Body of pancreas (tissue), 4 donors: ENCODE results near the gene TBCEL. TPM values are rescaled to one million over a fixed set of nuclear protein-coding genes. Genes with fewer than 3 reads are reported as not detected.

ENCODE experiments used
- ATAC-seq: fragments of 150-250 bp; one replicate; pipeline ENCODE4 v1.9.1; 2016
- DNase-seq, 4 donors: peaks; one replicate each; pipeline ENCODE4 v3.0.0-alpha.2; 2019
- H3K27ac ChIP-seq, 4 donors: fragments of 200-600 bp; sonication (generic); 1 replicate in 3 of 4; 2 replicates in 1 of 4; pipeline versions ENCODE4 v1.5.1 to v1.6.1; 2016 to 2019; ENCODE audit warnings: mild to moderate bottlenecking in 1 of 4, mixed read lengths in 1 of 4, moderate library complexity in 1 of 4
- H3K27me3 ChIP-seq, 2 donors: fragments of 200-600 bp; sonication (generic); one replicate each; pipeline ENCODE4 v1.6.0; 2016; ENCODE audit warnings: mild to moderate bottlenecking in 1 of 2
- H3K36me3 ChIP-seq, 2 donors: fragments of 200-600 bp; sonication (generic); replicated peaks in 1 of 2; 2 replicates each; pipeline ENCODE4 v1.5.1; 2016; ENCODE audit warnings: low read depth in 2 of 2; ENCODE audit not compliant: insufficient read depth in 1 of 2
- H3K4me1 ChIP-seq: fragments of 200-600 bp; sonication (generic); one replicate; pipeline ENCODE4 v1.6.0; 2016
- H3K4me3 ChIP-seq, 2 donors: fragments of 200-600 bp; sonication (generic); 1 replicate in 1 of 2; 2 replicates in 1 of 2; pipeline ENCODE4 v1.5.1; 2016 to 2019
- H3K9me3 ChIP-seq, 3 donors: fragments of 200-600 bp; sonication (generic); 1 replicate in 2 of 3; 2 replicates in 1 of 3; pipeline ENCODE4 v1.5.1; 2016
- CTCF ChIP-seq, 7 experiments: fragments of 450-650 bp in 4 of 7; fragments of 200-600 bp in 3 of 7; sonication (generic) in 3 of 7; IDR thresholded peaks; one replicate each; pipeline ENCODE4 v1.5.1; 2016 to 2019; ENCODE audit warnings: antibody characterized with exemption in 7 of 7
- POLR2A ChIP-seq, 3 donors: fragments of 450-650 bp; IDR thresholded peaks; one replicate each; pipeline ENCODE4 v1.6.1; 2016; ENCODE audit warnings: antibody characterized with exemption in 3 of 3, mild to moderate bottlenecking in 2 of 3
- WGBS, 2 donors: methylation state at CpG; one replicate each; pipeline ENCODE4 v1.1.5; 2017; 5-methylcytosine and 5-hydroxymethylcytosine counted together
- intact Hi-C: fragments of 100-400 bp; cut with DNase I; formaldehyde crosslinking; loops from one replicate; pipeline ENCODE4 v1.15.1; 2023
- total RNA-seq, 2 donors: library from RNA; depleted of rRNA; stranded (reverse); fragments of >200 nt; gene quantifications; one replicate each; pipeline ENCODE4 v1.1.0, GENCODE V29; 2016

The TBCEL gene
- total RNA-seq, 2 donors from 2014 or later: 5.9 to 14.8 TPM

GRCh38 chr11:121095561-121095960 is 71.7 kb downstream of the TBCEL start:
- Histone ChIP-seq H3K4me1 (no peaks in the 10 kb centered on the region), H3K27me3 (no peaks in the 10 kb centered on the region), H3K27ac (no peak overlapping the region), H3K9me3 (no peaks in the 10 kb centered on the region), H3K4me3 (no peak overlapping the region), H3K36me3 (no peaks in the 10 kb centered on the region)
- WGBS, 2 donors: 78 to 96% methylated on average over 1 of the region's 1 CpG
- intact Hi-C loops: no loop called here
- DNase-seq (no peak), ATAC-seq (no peak)
- TF ChIP-seq POLR2A (IDR thresholded peaks at IDR 0.05) (no peak), CTCF (IDR thresholded peaks at IDR 0.05) (no peak)

GRCh38 chr11:121099364-121099763 is 75.5 kb downstream of the TBCEL start:
- H3K4me1 ChIP-seq: no peaks in the 10 kb centered on the region
- H3K27me3 ChIP-seq: no peaks in the 10 kb centered on the region
- intact Hi-C loops: no loop called here
- no peaks in the 10 kb centered on the region for H3K9me3 ChIP-seq
- no peak overlapping the region for H3K4me3 ChIP-seq
- 87 to 88% methylated on average over 4 of the region's 4 CpGs for WGBS, 2 donors
- no peak overlapping the region for H3K27ac ChIP-seq
- H3K36me3 ChIP-seq: no peaks in the 10 kb centered on the region
- TF ChIP-seq POLR2A (IDR thresholded peaks at IDR 0.05): no peak
- no peak for TF ChIP-seq CTCF (IDR thresholded peaks at IDR 0.05)
- ATAC-seq (no peak), DNase-seq (no peak)

GRCh38 chr11:121099885-121100284 is 76.0 kb downstream of the TBCEL start:
- WGBS, 2 donors: 68 to 81% methylated on average over 4 of the region's 4 CpGs
- no peak for TF ChIP-seq POLR2A (IDR thresholded peaks at IDR 0.05)
- no peak for TF ChIP-seq CTCF (IDR thresholded peaks at IDR 0.05)
- ATAC-seq: no peak
- intact Hi-C loops: no loop called here
- no peak overlapping the region for H3K27ac ChIP-seq
- no peak for DNase-seq
- no peaks in the 10 kb centered on the region for H3K4me1 ChIP-seq
- no peaks in the 10 kb centered on the region for H3K36me3 ChIP-seq
- H3K4me3 ChIP-seq: no peak overlapping the region
- H3K9me3 ChIP-seq: no peaks in the 10 kb centered on the region
- no peaks in the 10 kb centered on the region for H3K27me3 ChIP-seq

- intact Hi-C loops: no loop called here
- DNase-seq: no peak
- no peak for ATAC-seq
- Histone ChIP-seq H3K4me1 (no peaks in the 10 kb centered on the region), H3K4me3 (no peak within 1 kb of the TSS), H3K36me3 (no peaks in the 10 kb centered on the region), H3K27ac (no peak within 1 kb of the TSS), H3K9me3 (no peaks in the 10 kb centered on the region), H3K27me3 (no peaks in the 10 kb centered on the region)
- 88 to 93% methylated on average over 2 of the region's 2 CpGs for WGBS, 2 donors
- TF ChIP-seq POLR2A (IDR thresholded peaks at IDR 0.05): no peak
- TF ChIP-seq CTCF (IDR thresholded peaks at IDR 0.05): no peak
These were observed 77.0 kb downstream of the TBCEL start, which contains the start of gene TECTA for GRCh38 chr11:121100943-121101342. TECTA (plus strand) TSS chr11:121101243; CDS start chr11:121102666, 1,423 bp downstream.

GRCh38 chr11:121104312-121104762 is 80.4 kb downstream of the TBCEL start:
- WGBS, 2 donors: 85 to 91% methylated on average over 9 of the region's 9 CpGs
- no peak overlapping the region for H3K4me3 ChIP-seq
- TF ChIP-seq POLR2A (IDR thresholded peaks at IDR 0.05): no peak
- TF ChIP-seq CTCF (IDR thresholded peaks at IDR 0.05): no peak
- intact Hi-C loops: no loop called here
- no peaks in the 10 kb centered on the region for H3K4me1 ChIP-seq
- no peak for ATAC-seq
- no peaks in the 10 kb centered on the region for H3K27me3 ChIP-seq
- H3K36me3 ChIP-seq: no peaks in the 10 kb centered on the region
- DNase-seq: peak in 2 of 4 donors; percentile 10 to 17
- no peak overlapping the region for H3K27ac ChIP-seq
- no peaks in the 10 kb centered on the region for H3K9me3 ChIP-seq
